Measurements from ENCODE around the gene GLI3.

GLI3 gene

GRCh38 chr7:41921453-41921981, 315.5 kb downstream of the GLI3 start:
- DNase-seq (ENCODE audit: low read depth): no peak
- TF ChIP-seq, protein P1, sequence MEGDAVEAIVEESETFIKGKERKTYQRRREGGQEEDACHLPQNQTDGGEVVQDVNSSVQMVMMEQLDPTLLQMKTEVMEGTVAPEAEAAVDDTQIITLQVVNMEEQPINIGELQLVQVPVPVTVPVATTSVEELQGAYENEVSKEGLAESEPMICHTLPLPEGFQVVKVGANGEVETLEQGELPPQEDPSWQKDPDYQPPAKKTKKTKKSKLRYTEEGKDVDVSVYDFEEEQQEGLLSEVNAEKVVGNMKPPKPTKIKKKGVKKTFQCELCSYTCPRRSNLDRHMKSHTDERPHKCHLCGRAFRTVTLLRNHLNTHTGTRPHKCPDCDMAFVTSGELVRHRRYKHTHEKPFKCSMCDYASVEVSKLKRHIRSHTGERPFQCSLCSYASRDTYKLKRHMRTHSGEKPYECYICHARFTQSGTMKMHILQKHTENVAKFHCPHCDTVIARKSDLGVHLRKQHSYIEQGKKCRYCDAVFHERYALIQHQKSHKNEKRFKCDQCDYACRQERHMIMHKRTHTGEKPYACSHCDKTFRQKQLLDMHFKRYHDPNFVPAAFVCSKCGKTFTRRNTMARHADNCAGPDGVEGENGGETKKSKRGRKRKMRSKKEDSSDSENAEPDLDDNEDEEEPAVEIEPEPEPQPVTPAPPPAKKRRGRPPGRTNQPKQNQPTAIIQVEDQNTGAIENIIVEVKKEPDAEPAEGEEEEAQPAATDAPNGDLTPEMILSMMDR (IDR thresholded peaks at IDR 0.05; ENCODE audit: insufficient read depth, low read depth, low read length, missing control alignments): no peak
- H3K4me3 ChIP-seq (ENCODE audit: low read length): no peak overlapping the region

DNA sequence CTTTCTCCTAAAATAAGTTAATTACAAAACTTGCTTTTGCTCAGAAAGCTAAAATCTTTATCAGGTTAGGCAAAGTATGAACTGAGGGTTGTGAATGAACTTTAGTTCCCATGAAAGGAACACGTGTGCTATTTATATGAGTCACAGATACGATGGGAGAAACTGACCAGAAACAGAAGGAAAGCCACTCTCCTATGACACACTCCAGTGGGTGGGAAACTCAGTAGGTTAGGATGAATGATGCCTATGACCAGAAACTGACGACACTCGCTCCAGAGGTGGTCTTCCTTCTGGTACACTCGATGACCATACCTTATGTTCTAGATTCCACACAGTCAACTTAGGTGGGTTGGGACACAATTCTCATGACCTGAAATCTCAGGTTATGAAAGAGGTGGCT, 318.4 kb downstream of the GLI3 start:
- H3K4me3 ChIP-seq (ENCODE audit: low read length): no peak overlapping the region
- DNase-seq (ENCODE audit: low read depth): peak; percentile 46
- TF ChIP-seq, protein P1 (IDR thresholded peaks at IDR 0.05; ENCODE audit: insufficient read depth, low read depth, low read length, missing control alignments): no peak

GRCh38 chr7:41916450-41916927, 320.5 kb downstream of the GLI3 start:
- DNase-seq (ENCODE audit: low read depth): peak; percentile 94
- H3K4me3 ChIP-seq (ENCODE audit: low read length): no peak overlapping the region
- TF ChIP-seq, protein P1 (IDR thresholded peaks at IDR 0.05; ENCODE audit: insufficient read depth, low read depth, low read length, missing control alignments): no peak

DNA sequence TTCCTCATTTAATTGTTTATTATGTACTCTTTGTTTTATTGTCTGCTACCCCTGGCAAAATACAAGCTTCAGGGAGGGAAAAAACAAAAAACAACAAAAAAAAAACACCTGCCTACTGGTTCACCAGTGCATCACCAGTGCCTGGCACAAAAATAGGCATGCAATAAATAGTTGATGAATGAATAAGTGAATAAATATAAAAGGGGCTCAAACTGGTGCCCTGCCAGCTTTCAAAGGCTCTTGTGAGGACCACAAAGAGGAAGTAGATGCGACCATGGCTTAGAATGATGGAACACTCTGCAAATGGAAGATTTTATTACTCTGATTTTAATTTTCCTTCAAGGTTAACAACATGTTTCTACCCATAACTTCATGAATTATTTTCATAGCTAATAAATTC, 321.1 kb downstream of the GLI3 start:
- DNase-seq (ENCODE audit: low read depth): no peak
- TF ChIP-seq, protein P1 (IDR thresholded peaks at IDR 0.05; ENCODE audit: insufficient read depth, low read depth, low read length, missing control alignments): no peak
- H3K4me3 ChIP-seq (ENCODE audit: low read length): no peak overlapping the region

GRCh38 chr7:41912851-41913567, 324.0 kb downstream of the GLI3 start:
- TF ChIP-seq, protein P1 (IDR thresholded peaks at IDR 0.05; ENCODE audit: insufficient read depth, low read depth, low read length, missing control alignments): no peak
- DNase-seq (ENCODE audit: low read depth): peak; percentile 57
- no peak overlapping the region for H3K4me3 ChIP-seq (ENCODE audit: low read length)

- H3K4me3 ChIP-seq (ENCODE audit: low read length): no peak overlapping the region
- TF ChIP-seq, protein P1 (IDR thresholded peaks at IDR 0.05; ENCODE audit: insufficient read depth, low read depth, low read length, missing control alignments): no peak
- DNase-seq (ENCODE audit: low read depth): peak; percentile 56
Measured at GRCh38 chr7:41912426-41912825, 324.6 kb downstream of the GLI3 start.
